GM12878 (cell line): ENCODE data around the gene MCC. TPM values are rescaled to one million over a fixed set of nuclear protein-coding genes. Genes with fewer than 3 reads are reported as not detected.

ENCODE experiments used
- ATAC-seq: fragments of 200-7000 bp; cut with Tn5 transposase; 3 replicates; pipeline ENCODE4 v1.9.1; 2020; ENCODE audit warnings: mild to moderate bottlenecking, moderate library complexity
- BruUV-seq: library from RNA; stranded (reverse); fragments of 400-500 nt; replicated peaks from 2 replicates; lab custom pipeline; 2021; lab: Mats Ljungman, UMichigan
- CTCF ChIA-PET: fragments of 300-600 bp; sonication (Branson Sonifier 250); formaldehyde crosslinking; extraction: SDS; loops from one replicate; lab custom pipeline; 2021; ENCODE audit warnings: inconsistent platforms; lab: Yijun Ruan, JAX
- POLR2A ChIA-PET: fragments of 350-600 bp; formaldehyde crosslinking; extraction: SDS; loops from one replicate; lab custom pipeline; 2021; ENCODE audit warnings: inconsistent platforms; lab: Charles Lee
- RAD21 ChIA-PET: fragments of 300-600 bp; sonication (Branson Sonifier 250); formaldehyde crosslinking; loops from one replicate; lab custom pipeline; 2023; ENCODE audit warnings: antibody characterized with exemption; ENCODE audit not compliant: unreplicated experiment; lab: Charles Lee
- SMC1A ChIA-PET: fragments of 300-600 bp; sonication (Branson Sonifier 250); formaldehyde crosslinking; loops from one replicate; lab custom pipeline; 2023; ENCODE audit not compliant: unreplicated experiment, uncharacterized antibody; lab: Charles Lee
- DNase-seq: peaks from one replicate; pipeline ENCODE4 v3.0.0-alpha.2; 2011; ENCODE audit warnings: low read depth, low spot score
- FAIRE-seq: peaks from 3 replicates; lab custom pipeline; 2011; peaks lifted over from hg19 to GRCh38; lab: Jason Lieb, UNC
- H2AFZ ChIP-seq: 2 replicates; pipeline ENCODE4 v1.6.0; 2011; ENCODE audit warnings: low read depth, low read length, control low read depth; ENCODE audit not compliant: control insufficient read depth
- H3K27ac ChIP-seq: 2 replicates; pipeline ENCODE4 v1.5.1; 2011; ENCODE audit warnings: control low read depth; ENCODE audit not compliant: control insufficient read depth, insufficient read depth
- H3K27me3 ChIP-seq, 2 experiments: replicated peaks in 1 of 2; 2 replicates each; pipeline versions ENCODE4 v1.6.0 to v1.6.1; 2011; ENCODE audit warnings: low read length in 1 of 2; ENCODE audit not compliant: control insufficient read depth in 2 of 2, insufficient read depth in 2 of 2
- H3K36me3 ChIP-seq, 2 experiments: 2 replicates each; pipeline ENCODE4 v1.5.1; 2011; ENCODE audit warnings: low read length in 1 of 2; ENCODE audit not compliant: control insufficient read depth in 2 of 2, insufficient read depth in 2 of 2
- H3K4me1 ChIP-seq: 2 replicates; pipeline ENCODE4 v1.6.1; 2011; ENCODE audit warnings: mild to moderate bottlenecking, low read length, moderate library complexity, mixed read lengths; ENCODE audit not compliant: control insufficient read depth, insufficient read depth
- H3K4me2 ChIP-seq: 2 replicates; pipeline ENCODE4 v1.6.0; 2011; ENCODE audit warnings: control low read depth; ENCODE audit not compliant: control insufficient read depth, insufficient read depth
- H3K4me3 ChIP-seq: fragments of 200-600 bp; sonication (generic); 2 replicates; pipeline ENCODE4 v1.5.1; 2016
- H3K79me2 ChIP-seq: 2 replicates; pipeline ENCODE4 v1.6.0; 2011; ENCODE audit warnings: low read length; ENCODE audit not compliant: control insufficient read depth, insufficient read depth
- H3K9ac ChIP-seq: 2 replicates; pipeline ENCODE4 v1.8.0; 2011; ENCODE audit warnings: low read length, control low read depth, mixed read lengths; ENCODE audit not compliant: control insufficient read depth, insufficient read depth
- H3K9me3 ChIP-seq: replicated peaks from 3 replicates; pipeline ENCODE4 v1.5.1; 2011; ENCODE audit warnings: mild to moderate bottlenecking, low read length; ENCODE audit not compliant: control insufficient read depth, insufficient read depth
- H4K20me1 ChIP-seq: 2 replicates; pipeline ENCODE4 v1.6.0; 2011; ENCODE audit not compliant: control insufficient read depth, insufficient read depth
- IKZF2 ChIP-seq, 2 experiments: fragments of 450-650 bp; IDR thresholded peaks; 2 replicates each; pipeline ENCODE4 v1.6.1; 2017; ENCODE audit warnings: mild to moderate bottlenecking in 2 of 2, moderate library complexity in 2 of 2
- NBN ChIP-seq: fragments of 450-650 bp; IDR thresholded peaks from 2 replicates; pipeline ENCODE4 v1.6.1; 2016
- PKNOX1 ChIP-seq: fragments of 450-650 bp; IDR thresholded peaks from 2 replicates; pipeline ENCODE4 v1.6.1; 2016; ENCODE audit warnings: mild to moderate bottlenecking
- RAD51 ChIP-seq: fragments of 450-650 bp; IDR thresholded peaks from 2 replicates; pipeline ENCODE4 v1.6.1; 2016; ENCODE audit warnings: moderate library complexity, mild to moderate bottlenecking, inconsistent platforms
- REST ChIP-seq: IDR thresholded peaks from 2 replicates; pipeline ENCODE4 v1.6.1; 2012; ENCODE audit warnings: mild to moderate bottlenecking, low read depth, low read length
- STAT3 ChIP-seq: IDR thresholded peaks from 2 replicates; pipeline ENCODE4 v1.6.1; 2011; ENCODE audit warnings: low read depth, low read length, improper control_type of control experiment
- WRNIP1 ChIP-seq: IDR thresholded peaks from 2 replicates; pipeline ENCODE4 v1.6.1; 2011; ENCODE audit warnings: low read depth, low read length, improper control_type of control experiment, borderline replicate concordance
- YY1 ChIP-seq: IDR thresholded peaks from 2 replicates; pipeline ENCODE4 v1.6.1; 2011; ENCODE audit warnings: low read depth, mild to moderate bottlenecking, low read length
- ZBTB4 ChIP-seq: fragments of 450-650 bp; formaldehyde crosslinking; IDR thresholded peaks from 2 replicates; pipeline ENCODE4 v1.4.0; 2022; ENCODE audit warnings: mild to moderate bottlenecking, moderate library complexity
- ZNF207 ChIP-seq: fragments of 450-650 bp; IDR thresholded peaks from 2 replicates; pipeline ENCODE4 v1.6.1; 2014; ENCODE audit warnings: antibody characterized with exemption, mild to moderate bottlenecking, borderline replicate concordance
- WGBS: methylation state at CpG from one replicate; pipeline ENCODE4 v1.1.6; 2016; ENCODE audit warnings: low lambda C conversion rate; ENCODE audit not compliant: insufficient replicate concordance, insufficient coverage; ENCODE audit errors: missing lambda C conversion rate; 5-methylcytosine and 5-hydroxymethylcytosine counted together
- in situ Hi-C: fragments of 300-500 bp; cut with MboI; formaldehyde crosslinking; loops from 9 replicates; pipeline ENCODE4 v1.14.3; 2018; ENCODE audit warnings: mixed read lengths
- intact Hi-C: fragments of 100-400 bp; cut with micrococcal nuclease; formaldehyde crosslinking; loops from one replicate; pipeline ENCODE4 v1.14.2; 2022; ENCODE audit not compliant: unreplicated experiment
- polyA plus RNA-seq, 11 experiments: library from polyadenylated mRNA; depleted of rRNA in 4 of 11; unstranded in 6 of 11; stranded (reverse) in 5 of 11; fragments of >200 nt; fragmentation: Nextera tagmentation in 4 of 11; fragmentation: Illumina TruSeq in 1 of 11; extraction: Ambion mirVana in 4 of 11; extraction: Trizol in 1 of 11; gene quantifications; 1 replicate in 1 of 11; 2 replicates in 10 of 11; pipeline versions ENCODE4 v1.2.1 to v1.2.3, GENCODE V29; 2011 to 2016; ENCODE audit warnings: inconsistent platforms in 2 of 11, missing spikeins in 2 of 11, low read depth in 1 of 11
- total RNA-seq, 4 experiments: library from RNA; depleted of rRNA in 3 of 4; stranded (reverse); fragments of >200 nt in 3 of 4; fragmentation: Illumina TruSeq in 1 of 4; extraction: Trizol in 1 of 4; gene quantifications; 2 replicates each; pipeline versions ENCODE4 v1.2.1 to v1.2.3, GENCODE V29; 2013 to 2021

The MCC gene
- total and polyA plus RNA-seq, 10 of the 15 experiments (the other 5 are each of a cell fraction or from before 2014, with no cell fraction given) = 0.03 to 0.86 (median 0.16) TPM

- TF ChIP-seq WRNIP1 (no peak), STAT3 (no peak), ZBTB4 (CRISPR knock-in tag) (no peak), RAD51 (no peak), NBN (no peak), YY1 (no peak), PKNOX1 (no peak)
Observed at GRCh38 chr5:112979723-112980122, 508.5 kb downstream of the MCC start (continued).

GRCh38 chr5:112978836-112979235 lies 509.4 kb downstream of the MCC start:
- H3K27me3 ChIP-seq = no peaks in the 10 kb centered on the region
- ChIA-PET SMC1A (interaction anchor here (0.7 to 3.3 kb wide), 12 partner anchors 9 to 244 kb away, joined by 3 to 34 read pairs (median 6); partner anchors contain the start of gene REEP5), CTCF (interaction anchor here (0.7 to 5.5 kb wide), 9 partner anchors 12 to 627 kb away, joined by 3 to 62 read pairs (median 3); no protein-coding TSS in a partner anchor), POLR2A (interaction anchor here (0.7 to 1.9 kb wide), 4 partner anchors 9 to 57 kb away, joined by 3 to 13 read pairs (median 7); partner anchors contain the start of gene REEP5), RAD21 (interaction anchor here (0.8 to 2.4 kb wide), 10 partner anchors 8 to 99 kb away, joined by 3 to 19 read pairs (median 5); no protein-coding TSS in a partner anchor)
- BruUV-seq = no TSS peak
- WGBS = 2% methylated on average over 2 of the region's 2 CpGs
- H2AFZ ChIP-seq = no peak overlapping the region
- no peaks in the 10 kb centered on the region for H4K20me1 ChIP-seq
- peak overlapping the region; percentile 85; the same call in 1 of the 2 replicates for H3K4me2 ChIP-seq
- no peaks in the 10 kb centered on the region; the same call in 2 of the 3 replicates for H3K9me3 ChIP-seq
- DNase-seq (no peak), FAIRE-seq (no peak), ATAC-seq (no peak)
- H3K27ac ChIP-seq = no peak overlapping the region
- in situ Hi-C loops = loop anchor here (25.0 kb wide), 1 partner anchor 1433 kb away; no protein-coding TSS in a partner anchor
- no peaks in the 10 kb centered on the region; the same call in 1 of the 2 replicates for H3K4me1 ChIP-seq
- intact Hi-C loops = loop anchor here (5.0 kb wide), 2 partner anchors 272 to 538 kb away; no protein-coding TSS in a partner anchor
- peaks cover 1 to 15% of the 10 kb centered on the region in 2 experiments; a peak in 2 of 4 replicates for H3K36me3 ChIP-seq
- H3K79me2 ChIP-seq = peaks cover 73% of the 10 kb centered on the region
- H3K9ac ChIP-seq = no peak overlapping the region
- peak overlapping the region; percentile 97; the same call in 1 of the 2 replicates for H3K4me3 ChIP-seq
- TF ChIP-seq WRNIP1 (no peak), REST (no peak), ZBTB4 (CRISPR knock-in tag) (no peak), ZNF207 (no peak), IKZF2 (IDR thresholded peaks at IDR 0.05) (no peak)
